ENCODE results near the gene OCSTAMP.

DNA sequence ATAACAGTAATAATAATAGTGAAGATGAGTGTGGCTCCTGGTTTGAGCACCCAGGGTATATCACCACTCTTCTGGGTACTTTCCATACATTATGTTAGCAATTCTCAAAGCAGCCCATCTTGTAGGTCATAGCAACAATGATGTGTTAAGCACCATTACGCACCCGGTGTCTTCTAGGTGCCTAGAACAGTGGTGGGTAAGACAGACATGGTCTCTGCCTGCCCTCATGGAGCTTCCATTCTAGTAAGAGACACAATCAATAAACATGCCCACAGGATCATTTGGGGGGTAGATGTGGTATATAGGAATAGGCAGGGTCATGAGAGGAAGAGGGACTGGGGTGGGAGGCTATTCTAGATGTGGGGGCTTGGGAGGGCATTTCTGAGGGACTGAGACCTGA is 21.0 kb upstream of the OCSTAMP start:
- TF ChIP-seq EZH2 (IDR thresholded peaks at IDR 0.05; ENCODE audit: low read depth, unreplicated experiment) (no peak), REST (IDR thresholded peaks at IDR 0.05; ENCODE audit: unreplicated experiment) (no peak), CREB1 (CRISPR knock-in tag; IDR thresholded peaks at IDR 0.05; ENCODE audit: low read depth) (no peak), NANOG (IDR thresholded peaks at IDR 0.05; ENCODE audit: borderline replicate concordance) (no peak), POLR2AphosphoS5 (IDR thresholded peaks at IDR 0.05; ENCODE audit: low read depth) (no peak), ZNF114 (CRISPR knock-in tag; IDR thresholded peaks at IDR 0.05) (no peak), EZH2phosphoT487 (IDR thresholded peaks at IDR 0.05; ENCODE audit: unreplicated experiment) (no peak), ZNF331 (CRISPR knock-in tag; IDR thresholded peaks at IDR 0.05; ENCODE audit: low read depth) (no peak), JUNB (IDR thresholded peaks at IDR 0.05; ENCODE audit: unreplicated experiment) (no peak)
- TF ChIP-seq, protein P1, sequence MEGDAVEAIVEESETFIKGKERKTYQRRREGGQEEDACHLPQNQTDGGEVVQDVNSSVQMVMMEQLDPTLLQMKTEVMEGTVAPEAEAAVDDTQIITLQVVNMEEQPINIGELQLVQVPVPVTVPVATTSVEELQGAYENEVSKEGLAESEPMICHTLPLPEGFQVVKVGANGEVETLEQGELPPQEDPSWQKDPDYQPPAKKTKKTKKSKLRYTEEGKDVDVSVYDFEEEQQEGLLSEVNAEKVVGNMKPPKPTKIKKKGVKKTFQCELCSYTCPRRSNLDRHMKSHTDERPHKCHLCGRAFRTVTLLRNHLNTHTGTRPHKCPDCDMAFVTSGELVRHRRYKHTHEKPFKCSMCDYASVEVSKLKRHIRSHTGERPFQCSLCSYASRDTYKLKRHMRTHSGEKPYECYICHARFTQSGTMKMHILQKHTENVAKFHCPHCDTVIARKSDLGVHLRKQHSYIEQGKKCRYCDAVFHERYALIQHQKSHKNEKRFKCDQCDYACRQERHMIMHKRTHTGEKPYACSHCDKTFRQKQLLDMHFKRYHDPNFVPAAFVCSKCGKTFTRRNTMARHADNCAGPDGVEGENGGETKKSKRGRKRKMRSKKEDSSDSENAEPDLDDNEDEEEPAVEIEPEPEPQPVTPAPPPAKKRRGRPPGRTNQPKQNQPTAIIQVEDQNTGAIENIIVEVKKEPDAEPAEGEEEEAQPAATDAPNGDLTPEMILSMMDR (conservative IDR thresholded peaks at IDR 0.05; ENCODE audit: low read depth in 2 of 2), result no peak
- TF ChIP-seq, protein P2, sequence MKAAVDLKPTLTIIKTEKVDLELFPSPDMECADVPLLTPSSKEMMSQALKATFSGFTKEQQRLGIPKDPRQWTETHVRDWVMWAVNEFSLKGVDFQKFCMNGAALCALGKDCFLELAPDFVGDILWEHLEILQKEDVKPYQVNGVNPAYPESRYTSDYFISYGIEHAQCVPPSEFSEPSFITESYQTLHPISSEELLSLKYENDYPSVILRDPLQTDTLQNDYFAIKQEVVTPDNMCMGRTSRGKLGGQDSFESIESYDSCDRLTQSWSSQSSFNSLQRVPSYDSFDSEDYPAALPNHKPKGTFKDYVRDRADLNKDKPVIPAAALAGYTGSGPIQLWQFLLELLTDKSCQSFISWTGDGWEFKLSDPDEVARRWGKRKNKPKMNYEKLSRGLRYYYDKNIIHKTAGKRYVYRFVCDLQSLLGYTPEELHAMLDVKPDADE (IDR thresholded peaks at IDR 0.05), result no peak

Measured in GM23338 (cell line).